ENCODE data around the gene GLRX3.

Gene GLRX3

DNA sequence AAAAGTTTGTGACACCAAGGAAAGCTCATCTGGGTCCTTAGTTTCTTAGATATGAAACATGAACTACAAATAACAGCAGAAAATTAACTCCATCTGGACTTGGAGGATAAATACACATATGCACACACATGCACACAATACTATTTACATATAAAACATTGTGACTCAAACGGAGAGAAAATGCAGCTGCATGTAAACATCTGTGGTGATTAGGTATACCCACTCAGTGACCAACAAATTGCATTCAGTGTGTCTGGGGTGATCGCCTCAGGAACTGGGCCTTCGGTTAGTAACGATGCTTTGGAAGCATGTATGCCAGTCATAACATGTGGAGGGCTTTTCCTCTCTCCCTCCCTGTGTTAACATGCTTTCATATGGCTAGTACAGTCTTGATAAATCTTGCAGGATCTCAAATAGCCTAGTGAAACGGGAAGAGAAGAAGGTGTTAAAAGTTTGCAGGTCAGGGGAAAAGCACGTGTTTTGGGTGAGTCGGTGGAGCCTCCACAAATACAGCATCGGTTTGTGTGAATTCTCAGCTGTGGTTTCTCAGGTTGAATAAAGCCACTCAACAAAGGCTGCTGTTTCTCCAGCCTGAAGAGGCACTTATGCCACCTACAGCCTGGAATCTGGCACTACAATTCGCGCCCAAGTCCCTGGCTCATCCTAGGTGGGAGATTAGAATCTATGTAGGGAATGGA, 8.7 kb upstream of the GLRX3 start:
- H3K4me3 ChIP-seq (ENCODE audit: low read depth, low read length), result no peak overlapping the region
- TF ChIP-seq CTCF (IDR thresholded peaks at IDR 0.05; ENCODE audit: insufficient read depth, low read depth, low read length, missing control alignments), result peak; percentile 72
- peak; percentile 77 for DNase-seq (ENCODE audit: low read depth)

DNA sequence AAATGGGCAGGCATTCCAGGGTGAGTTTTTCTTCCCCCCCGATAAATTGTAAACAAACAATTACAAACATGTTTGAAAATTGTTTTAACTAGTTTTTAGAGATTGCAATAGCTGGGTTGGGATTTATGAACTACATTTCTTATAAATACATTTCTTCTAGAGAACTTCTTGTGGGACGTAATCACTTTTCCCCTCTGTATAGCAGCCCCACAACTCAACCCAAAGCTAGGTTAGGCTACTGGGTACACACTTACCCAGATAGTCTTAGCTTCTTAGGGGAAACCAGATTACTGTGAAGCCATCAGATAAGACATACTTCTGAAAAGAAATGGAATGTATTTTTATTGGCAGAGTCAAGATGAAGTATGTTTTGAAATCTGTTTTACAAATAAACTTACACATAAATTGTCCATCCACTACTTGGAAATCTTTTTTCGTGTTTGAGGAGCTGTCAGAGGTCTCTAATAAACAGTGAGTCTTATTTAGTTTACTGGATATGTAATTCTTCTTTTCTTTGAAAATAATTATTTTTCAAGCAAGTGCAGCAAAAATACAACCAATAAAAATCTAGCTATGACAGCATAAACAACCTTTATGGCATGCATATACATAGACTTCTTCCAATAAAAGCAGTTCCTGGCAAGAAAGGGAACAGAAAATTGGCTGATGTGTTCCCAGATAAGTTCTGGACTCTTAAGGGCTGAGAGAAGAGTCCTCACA, 8.0 kb upstream of the GLRX3 start:
- TF ChIP-seq CTCF (IDR thresholded peaks at IDR 0.05; ENCODE audit: insufficient read depth, low read depth, low read length, missing control alignments), result no peak
- no peak overlapping the region for H3K4me3 ChIP-seq (ENCODE audit: low read depth, low read length)
- no peak for DNase-seq (ENCODE audit: low read depth)

- no peak for TF ChIP-seq CTCF (IDR thresholded peaks at IDR 0.05; ENCODE audit: insufficient read depth, low read depth, low read length, missing control alignments)
Observed at GRCh38 chr10:130128922-130129321, 7.3 kb upstream of the GLRX3 start.

DNA sequence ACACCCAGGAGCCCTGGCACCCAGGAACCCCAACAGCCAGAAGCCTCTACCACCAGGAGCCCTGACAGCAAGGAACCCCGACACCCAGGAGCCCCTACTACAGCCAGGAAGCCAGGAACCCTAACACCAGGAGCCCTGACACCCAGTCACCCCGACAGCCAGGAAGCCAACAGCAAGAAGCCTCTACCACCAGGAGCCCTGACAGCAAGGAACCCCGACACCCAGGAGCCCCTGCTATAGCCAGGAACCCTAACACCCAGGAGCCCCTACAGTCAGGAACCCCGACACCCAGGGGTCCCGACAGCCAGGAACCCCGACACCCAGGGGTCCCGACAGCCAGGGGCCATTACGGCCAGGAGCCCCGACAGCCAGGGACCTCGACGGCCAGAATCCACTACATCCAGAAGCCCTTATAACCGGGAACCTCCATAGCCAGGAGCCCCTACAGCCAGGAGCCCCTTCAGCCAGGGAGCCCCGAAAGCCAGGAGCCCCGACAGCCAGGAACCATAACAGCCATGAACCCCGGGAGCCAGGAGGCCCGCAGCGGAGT, 440 bp upstream of the GLRX3 start:
- TF ChIP-seq CTCF (IDR thresholded peaks at IDR 0.05; ENCODE audit: insufficient read depth, low read depth, low read length, missing control alignments), result no peak

More at GRCh38 chr10:130128922-130129321, 7.3 kb upstream of the GLRX3 start:
- DNase-seq (ENCODE audit: low read depth), result no peak
- H3K4me3 ChIP-seq (ENCODE audit: low read depth, low read length), result no peak overlapping the region

DNA sequence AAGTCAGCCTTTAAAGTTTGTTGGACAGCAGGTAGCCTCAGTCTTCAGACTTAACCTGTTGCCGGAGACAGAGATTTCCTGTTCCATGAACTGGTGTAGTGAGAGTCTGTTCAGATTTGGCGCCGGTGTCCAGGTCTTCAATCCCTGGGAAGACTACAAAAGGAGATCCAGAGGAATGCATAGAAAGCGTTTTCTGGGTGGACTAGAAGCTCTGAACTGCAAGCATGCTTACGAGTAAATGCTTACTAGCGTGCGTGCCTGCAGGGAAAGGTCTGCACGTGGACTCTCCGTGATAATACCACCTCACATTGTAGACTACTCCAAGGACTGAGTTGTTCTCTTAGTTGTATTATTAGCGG, 878 bp downstream of the GLRX3 start:
- no peak for TF ChIP-seq CTCF (IDR thresholded peaks at IDR 0.05; ENCODE audit: insufficient read depth, low read depth, low read length, missing control alignments)
- peak; percentile 10 for DNase-seq (ENCODE audit: low read depth)
- peak overlapping the region; percentile 93 for H3K4me3 ChIP-seq (ENCODE audit: low read depth, low read length)

More for the DNA sequence above, 440 bp upstream of the GLRX3 start:
- DNase-seq (ENCODE audit: low read depth), result no peak
- H3K4me3 ChIP-seq (ENCODE audit: low read depth, low read length), result peak overlapping the region; percentile 93

GRCh38 chr10:130137659-130138478, 1.7 kb downstream of the GLRX3 start:
- no peak for DNase-seq (ENCODE audit: low read depth)
- no peak for TF ChIP-seq CTCF (IDR thresholded peaks at IDR 0.05; ENCODE audit: insufficient read depth, low read depth, low read length, missing control alignments)
- H3K4me3 ChIP-seq (ENCODE audit: low read depth, low read length), result peak overlapping the region; percentile 93
